Measurements from ENCODE around the gene ZBTB40.

Gene ZBTB40

GRCh38 chr1:22579541-22580155 lies 128.0 kb downstream of the ZBTB40 start:
- no peak overlapping the region for H3K27ac ChIP-seq (ENCODE audit: insufficient read depth, low read depth, low read length, poor library complexity, severe bottlenecking)
- 81 to 85% methylated on average over 7 of the region's 7 CpGs for WGBS, 2 experiments
- no peaks in the 10 kb centered on the region for H3K36me3 ChIP-seq (ENCODE audit: control insufficient read depth, insufficient read depth, low read length)
- no peaks in the 10 kb centered on the region for H3K9me3 ChIP-seq (ENCODE audit: control insufficient read depth, low read length)
- no peak overlapping the region for H3K4me3 ChIP-seq (ENCODE audit: insufficient read depth, low read depth, low read length)
- no peaks in the 10 kb centered on the region for H3K4me1 ChIP-seq (ENCODE audit: control insufficient read depth, insufficient read depth, low read length)
- no peaks in the 10 kb centered on the region for H3K27me3 ChIP-seq (ENCODE audit: control insufficient read depth, insufficient read depth, low read length, poor library complexity, severe bottlenecking)
